KMS-11 (cell line): ENCODE data around the gene WHAMM.
"Not testable (repeated sequence)": the region's sequence is repeated elsewhere in the genome, so short reads cannot be mapped to it uniquely, and the experiment has no call there.

Source experiments
- H2AFZ ChIP-seq: fragments of 200-600 bp; sonication (generic); 2 replicates; pipeline ENCODE4 v1.6.1; 2016; ENCODE audit warnings: antibody characterized with exemption, mixed run types, low read depth
- H3K27ac ChIP-seq: fragments of 200-600 bp; sonication (generic); 2 replicates; pipeline ENCODE4 v1.6.1; 2016; ENCODE audit warnings: mild to moderate bottlenecking, mixed run types
- H3K27me3 ChIP-seq: fragments of 200-600 bp; sonication (generic); 2 replicates; pipeline ENCODE4 v1.6.1; 2017; ENCODE audit warnings: mild to moderate bottlenecking, low read depth, mixed run types, moderate library complexity; ENCODE audit not compliant: insufficient read depth
- H3K36me3 ChIP-seq: fragments of 200-600 bp; sonication (generic); 2 replicates; pipeline ENCODE4 v1.6.1; 2017; ENCODE audit warnings: mild to moderate bottlenecking, mixed run types; ENCODE audit not compliant: insufficient read depth
- H3K4me1 ChIP-seq: fragments of 200-600 bp; sonication (generic); 2 replicates; pipeline ENCODE4 v1.6.1; 2016; ENCODE audit warnings: mild to moderate bottlenecking, low read depth, mixed run types; ENCODE audit not compliant: poor library complexity, severe bottlenecking
- H3K4me2 ChIP-seq: fragments of 200-600 bp; sonication (generic); 2 replicates; pipeline ENCODE4 v1.7.0; 2016; ENCODE audit warnings: mild to moderate bottlenecking, mixed run types
- H3K4me3 ChIP-seq: fragments of 200-600 bp; sonication (generic); IDR thresholded peaks from 2 replicates; pipeline ENCODE4 v1.6.1; 2017; ENCODE audit warnings: low read depth, low read length, mixed read lengths; ENCODE audit not compliant: insufficient read depth
- H3K79me2 ChIP-seq: fragments of 200-600 bp; sonication (generic); 2 replicates; pipeline ENCODE4 v1.6.1; 2016; ENCODE audit warnings: low read depth, mixed run types; ENCODE audit not compliant: insufficient read depth
- H3K9ac ChIP-seq: fragments of 200-600 bp; sonication (generic); 2 replicates; pipeline ENCODE4 v1.6.1; 2016; ENCODE audit warnings: mild to moderate bottlenecking, mixed run types
- H4K20me1 ChIP-seq: fragments of 200-600 bp; sonication (generic); 2 replicates; pipeline ENCODE4 v1.6.1; 2016; ENCODE audit warnings: mild to moderate bottlenecking, mixed run types; ENCODE audit not compliant: insufficient read depth
- CTCF ChIP-seq: fragments of 200-600 bp; sonication (generic); conservative IDR thresholded peaks from 2 replicates; pipeline ENCODE4 v1.6.1; 2017; ENCODE audit warnings: low read depth, mild to moderate bottlenecking, antibody characterized with exemption, low read length, moderate library complexity, mixed read lengths

Gene WHAMM

GRCh38 chr15:82858932-82859331 lies 49.5 kb downstream of the WHAMM start:
- H4K20me1 ChIP-seq = no peaks in the 10 kb centered on the region
- no peak overlapping the region for H2AFZ ChIP-seq
- H3K27ac ChIP-seq = no peak overlapping the region
- TF ChIP-seq CTCF = no peak
- H3K4me1 ChIP-seq = no peaks in the 10 kb centered on the region
- H3K36me3 ChIP-seq = no peaks in the 10 kb centered on the region
- H3K9ac ChIP-seq = no peak overlapping the region
- no peak overlapping the region for H3K4me2 ChIP-seq
- H3K79me2 ChIP-seq = no peaks in the 10 kb centered on the region
- no peaks in the 10 kb centered on the region for H3K27me3 ChIP-seq
- no peak overlapping the region for H3K4me3 ChIP-seq

GRCh38 chr15:82862886-82863285 lies 53.5 kb downstream of the WHAMM start:
- H2AFZ ChIP-seq = no peak overlapping the region
- H3K36me3 ChIP-seq = no peaks in the 10 kb centered on the region
- H3K27ac ChIP-seq = no peak overlapping the region
- no peaks in the 10 kb centered on the region for H3K79me2 ChIP-seq
- no peaks in the 10 kb centered on the region for H4K20me1 ChIP-seq
- no peak for TF ChIP-seq CTCF
- H3K27me3 ChIP-seq = no peaks in the 10 kb centered on the region
- no peak overlapping the region for H3K9ac ChIP-seq
- H3K4me1 ChIP-seq = no peaks in the 10 kb centered on the region
- H3K4me2 ChIP-seq = no peak overlapping the region
- H3K4me3 ChIP-seq = no peak overlapping the region

GRCh38 chr15:82864967-82865366 lies 55.5 kb downstream of the WHAMM start:
- Histone ChIP-seq H3K4me3 (no peak overlapping the region), H3K9ac (no peak overlapping the region), H3K79me2 (no peaks in the 10 kb centered on the region), H3K27me3 (no peaks in the 10 kb centered on the region), H3K4me1 (no peaks in the 10 kb centered on the region), H3K27ac (no peak overlapping the region), H3K4me2 (no peak overlapping the region), H3K36me3 (no peaks in the 10 kb centered on the region), H4K20me1 (no peaks in the 10 kb centered on the region), H2AFZ (no peak overlapping the region)
- TF ChIP-seq CTCF = no peak

- not testable (repeated sequence) for H2AFZ ChIP-seq
Measured at GRCh38 chr15:82865581-82865980, 56.2 kb downstream of the WHAMM start.

GRCh38 chr15:82865981-82866380 lies 56.6 kb downstream of the WHAMM start:
- H3K79me2 ChIP-seq, H2AFZ ChIP-seq, H3K27ac ChIP-seq: not testable (repeated sequence)

More at GRCh38 chr15:82865581-82865980, 56.2 kb downstream of the WHAMM start:
- not testable (repeated sequence) for H4K20me1 ChIP-seq, H3K4me2 ChIP-seq, H3K4me3 ChIP-seq, H3K9ac ChIP-seq, H3K27me3 ChIP-seq, H3K4me1 ChIP-seq, H3K36me3 ChIP-seq, H3K79me2 ChIP-seq, H3K27ac ChIP-seq

More at GRCh38 chr15:82865981-82866380, 56.6 kb downstream of the WHAMM start:
- not testable (repeated sequence) for H4K20me1 ChIP-seq, H3K36me3 ChIP-seq, H3K9ac ChIP-seq, H3K4me1 ChIP-seq, H3K4me2 ChIP-seq, H3K27me3 ChIP-seq, H3K4me3 ChIP-seq
